Measurements from ENCODE around the gene GPR63.

GPR63 gene

GRCh38 chr6:96826865-96827264 is 10.4 kb downstream of the GPR63 start:
- H3K9me2 ChIP-seq (replicated peaks; ENCODE audit: control insufficient read depth, low read length): no peaks in the 10 kb centered on the region
- no peaks in the 10 kb centered on the region for H4K20me1 ChIP-seq (ENCODE audit: control insufficient read depth, insufficient read depth, low read depth, low read length)
- H3K4me2 ChIP-seq (ENCODE audit: low read length): no peak overlapping the region
- TF ChIP-seq CTCF (IDR thresholded peaks at IDR 0.05; ENCODE audit: low read depth, low read length, poor library complexity, severe bottlenecking) (no peak), EZH2phosphoT487 (IDR thresholded peaks at IDR 0.05; ENCODE audit: borderline replicate concordance, low read length) (no peak)
- no peak overlapping the region for H3K27ac ChIP-seq (ENCODE audit: low read depth, low read length)
- H3K27me3 ChIP-seq (ENCODE audit: control insufficient read depth, low read length): peaks cover 3% of the 10 kb centered on the region; the same call in 1 of the 2 replicates
- H3K9me3 ChIP-seq (ENCODE audit: control insufficient read depth, insufficient read depth, low read length): no peaks in the 10 kb centered on the region
- no peaks in the 10 kb centered on the region for H3K36me3 ChIP-seq (ENCODE audit: control insufficient read depth, low read length)
- H3F3A ChIP-seq (ENCODE audit: control insufficient read depth, insufficient read depth): no peaks in the 10 kb centered on the region
- no peaks in the 10 kb centered on the region for H3K79me2 ChIP-seq (ENCODE audit: control insufficient read depth, low read length)
- no peaks in the 10 kb centered on the region for H3K4me1 ChIP-seq (ENCODE audit: control insufficient read depth, low read length)
- no peak overlapping the region for H3K4me3 ChIP-seq (ENCODE audit: low read length)

GRCh38 chr6:96823743-96824142 is 13.5 kb downstream of the GPR63 start:
- H4K20me1 ChIP-seq (ENCODE audit: control insufficient read depth, insufficient read depth, low read depth, low read length): no peaks in the 10 kb centered on the region
- H3K9me3 ChIP-seq (ENCODE audit: control insufficient read depth, insufficient read depth, low read length): no peaks in the 10 kb centered on the region
- no peaks in the 10 kb centered on the region for H3K79me2 ChIP-seq (ENCODE audit: control insufficient read depth, low read length)
- no peaks in the 10 kb centered on the region for H3K9me2 ChIP-seq (replicated peaks; ENCODE audit: control insufficient read depth, low read length)
- H3F3A ChIP-seq (ENCODE audit: control insufficient read depth, insufficient read depth): no peaks in the 10 kb centered on the region
- peaks cover 3% of the 10 kb centered on the region; the same call in 1 of the 2 replicates for H3K27me3 ChIP-seq (ENCODE audit: control insufficient read depth, low read length)
- H3K36me3 ChIP-seq (ENCODE audit: control insufficient read depth, low read length): no peaks in the 10 kb centered on the region
- no peak for TF ChIP-seq EZH2phosphoT487 (IDR thresholded peaks at IDR 0.05; ENCODE audit: borderline replicate concordance, low read length)
- no peak for TF ChIP-seq CTCF (IDR thresholded peaks at IDR 0.05; ENCODE audit: low read depth, low read length, poor library complexity, severe bottlenecking)
- H3K27ac ChIP-seq (ENCODE audit: low read depth, low read length): no peak overlapping the region
- no peaks in the 10 kb centered on the region for H3K4me1 ChIP-seq (ENCODE audit: control insufficient read depth, low read length)
- H3K4me2 ChIP-seq (ENCODE audit: low read length): no peak overlapping the region
- H3K4me3 ChIP-seq (ENCODE audit: low read length): no peak overlapping the region

- Histone ChIP-seq H3K36me3 (ENCODE audit: control insufficient read depth, low read length) (no peaks in the 10 kb centered on the region), H3K4me2 (ENCODE audit: low read length) (no peak overlapping the region), H3K79me2 (ENCODE audit: control insufficient read depth, low read length) (no peaks in the 10 kb centered on the region), H3K9me2 (replicated peaks; ENCODE audit: control insufficient read depth, low read length) (no peaks in the 10 kb centered on the region), H3K4me1 (ENCODE audit: control insufficient read depth, low read length) (no peaks in the 10 kb centered on the region), H3K27me3 (ENCODE audit: control insufficient read depth, low read length) (peaks cover 3% of the 10 kb centered on the region; the same call in 1 of the 2 replicates), H3K9me3 (ENCODE audit: control insufficient read depth, insufficient read depth, low read length) (no peaks in the 10 kb centered on the region), H3K4me3 (ENCODE audit: low read length) (no peak overlapping the region), H3K27ac (ENCODE audit: low read depth, low read length) (no peak overlapping the region), H3F3A (ENCODE audit: control insufficient read depth, insufficient read depth) (no peaks in the 10 kb centered on the region), H4K20me1 (ENCODE audit: control insufficient read depth, insufficient read depth, low read depth, low read length) (no peaks in the 10 kb centered on the region)
- no peak for TF ChIP-seq CTCF (IDR thresholded peaks at IDR 0.05; ENCODE audit: low read depth, low read length, poor library complexity, severe bottlenecking)
- TF ChIP-seq EZH2phosphoT487 (IDR thresholded peaks at IDR 0.05; ENCODE audit: borderline replicate concordance, low read length): no peak
Measured at GRCh38 chr6:96821034-96821433, 16.2 kb downstream of the GPR63 start.
